Measurements from ENCODE around the gene SYNDIG1L.
"Not testable (repeated sequence)": the region's sequence is repeated elsewhere in the genome, so short reads cannot be mapped to it uniquely, and the experiment has no call there.

SYNDIG1L gene

GRCh38 chr14:74402401-74403251 is 23.4 kb downstream of the SYNDIG1L start:
- no peak for DNase-seq (ENCODE audit: low spot score)

DNA sequence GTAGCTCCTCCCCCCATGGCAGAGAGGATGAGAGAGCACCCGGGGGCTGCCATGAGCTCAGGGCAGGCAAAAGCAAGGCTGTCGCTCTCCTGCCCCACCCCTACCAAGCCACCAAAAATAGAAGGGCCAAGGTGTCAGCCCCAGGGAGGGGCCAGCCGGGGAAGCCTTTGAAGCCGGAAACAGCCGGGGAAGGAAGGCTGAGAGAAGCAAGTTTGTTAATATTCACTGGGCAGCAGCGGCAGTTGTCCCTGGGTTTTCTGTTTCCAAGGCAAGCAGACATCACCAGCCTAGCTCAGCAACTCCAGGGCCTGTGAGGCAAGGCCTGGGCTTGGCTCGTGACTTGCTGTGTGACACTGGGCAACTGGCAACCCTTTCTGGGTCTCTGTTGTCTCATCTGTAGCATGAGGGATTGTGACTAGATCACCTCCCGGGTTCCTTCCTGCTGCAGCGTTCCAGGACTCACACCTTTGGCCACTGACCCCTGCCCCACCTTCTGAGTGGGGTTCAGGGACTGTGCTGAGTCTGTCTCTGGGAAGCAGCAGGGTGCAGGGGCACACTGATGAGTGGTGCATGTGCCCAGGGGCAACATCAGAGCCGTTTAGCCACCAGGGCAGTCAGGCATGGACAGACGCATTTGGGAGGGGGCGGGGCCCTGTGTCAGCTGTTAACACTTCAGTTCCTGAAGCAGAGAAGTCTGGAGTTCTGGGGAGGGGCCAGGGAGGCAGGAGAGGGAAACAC is 24.3 kb downstream of the SYNDIG1L start:
- DNase-seq (ENCODE audit: low spot score), result no peak

- no peak for DNase-seq (ENCODE audit: low spot score)
Observed at GRCh38 chr14:74400919-74401503, 25.0 kb downstream of the SYNDIG1L start.

- DNase-seq (ENCODE audit: low spot score), result peak; percentile 11
Observed at GRCh38 chr14:74400031-74400685, 25.9 kb downstream of the SYNDIG1L start.

DNA sequence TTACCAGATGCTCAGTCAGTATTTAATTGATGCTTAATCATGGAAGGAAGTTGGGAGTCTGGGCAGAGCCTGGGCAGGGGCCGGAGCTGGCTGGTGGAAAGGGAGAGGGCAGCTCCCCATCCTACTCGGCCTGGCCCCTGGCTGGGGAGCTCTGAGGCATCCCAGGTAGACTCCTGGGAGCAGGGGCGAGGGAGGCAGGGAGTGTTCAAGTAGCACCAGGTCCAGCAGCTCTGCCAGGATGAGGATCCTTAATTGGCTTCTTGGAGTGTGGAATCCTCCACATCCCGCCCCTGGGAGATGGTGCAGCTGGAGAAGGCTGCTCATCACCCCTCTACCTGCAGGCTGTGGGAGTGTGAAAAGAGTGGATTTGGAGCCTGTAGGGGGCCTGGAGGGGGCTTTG is 30.9 kb downstream of the SYNDIG1L start:
- no peak for DNase-seq (ENCODE audit: low spot score)

DNA sequence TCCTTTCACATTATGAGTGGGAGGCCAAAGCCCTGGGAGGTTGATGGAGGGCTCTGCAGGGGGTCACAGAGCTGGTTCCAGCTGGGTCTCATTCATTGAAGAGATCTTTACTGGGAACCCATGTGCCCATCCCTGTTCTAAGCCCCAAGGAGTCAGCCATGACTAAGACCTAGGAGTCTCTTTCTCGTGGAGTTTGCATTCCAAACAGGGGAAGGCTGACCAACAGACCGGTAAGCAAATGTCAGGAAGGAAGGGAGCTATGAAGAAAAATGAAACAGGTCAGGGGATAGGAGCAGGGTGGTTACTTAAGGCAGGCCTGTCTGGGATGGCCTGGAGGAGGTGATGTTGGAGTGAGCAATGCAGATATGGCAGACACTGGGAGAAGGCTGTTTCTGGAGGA is 31.5 kb downstream of the SYNDIG1L start:
- no peak for DNase-seq (ENCODE audit: low spot score)

DNA sequence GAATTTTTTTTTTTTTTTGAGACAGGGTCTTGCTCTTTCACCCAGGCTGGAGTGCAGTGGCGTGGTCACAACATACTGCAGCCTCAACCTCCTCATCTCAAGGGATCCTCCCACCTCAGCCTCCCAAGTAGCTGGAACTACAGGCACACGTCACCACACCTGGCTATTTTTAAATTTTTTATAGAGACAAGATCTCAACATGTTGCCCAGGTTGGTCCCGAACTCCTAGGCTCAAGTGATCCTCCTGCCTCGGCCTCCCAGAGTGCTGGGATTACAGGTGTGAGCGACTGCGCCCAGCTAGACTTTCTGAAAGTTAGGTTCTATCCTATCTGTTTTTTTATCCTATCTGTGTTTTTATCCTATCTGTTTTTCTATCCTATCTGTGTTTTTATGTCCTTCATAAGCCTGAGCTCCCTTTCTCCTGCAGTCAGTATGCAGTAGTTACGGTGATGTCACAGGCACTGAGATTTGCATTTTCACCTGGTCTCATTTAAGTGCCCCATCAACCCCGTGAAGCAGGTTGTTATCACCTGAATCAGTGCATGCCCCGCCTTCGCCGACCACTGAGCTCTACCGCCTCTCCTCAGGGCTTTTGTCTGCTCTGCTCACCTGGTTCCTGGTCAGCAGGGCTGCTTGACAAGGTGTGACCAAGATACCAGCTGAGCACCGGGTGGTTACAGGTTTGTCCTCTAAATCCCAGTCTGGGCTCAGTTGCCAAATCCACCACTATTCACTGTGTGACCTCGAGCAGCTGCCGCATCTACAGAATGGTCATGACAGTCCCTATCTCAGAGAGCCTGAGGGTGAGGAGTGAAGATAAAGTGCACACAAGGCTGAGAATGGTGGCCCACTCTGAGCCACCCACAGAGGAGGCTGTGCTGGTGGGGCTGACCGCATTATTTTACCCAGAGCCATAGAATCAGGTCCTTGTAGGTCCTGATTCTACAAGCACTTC is 33.1 kb downstream of the SYNDIG1L start:
- DNase-seq (ENCODE audit: low spot score), result no peak

- no peak for DNase-seq (ENCODE audit: low spot score)
Observed at GRCh38 chr14:74391479-74391878, 34.5 kb downstream of the SYNDIG1L start.

- DNase-seq (ENCODE audit: low spot score), result not testable (repeated sequence)
Observed at GRCh38 chr14:74390505-74390904, 35.5 kb downstream of the SYNDIG1L start.

GRCh38 chr14:74389980-74390379 is 36.0 kb downstream of the SYNDIG1L start:
- no peak for DNase-seq (ENCODE audit: low spot score)

- no peak for DNase-seq (ENCODE audit: low spot score)
Observed at GRCh38 chr14:74382231-74382630, 43.8 kb downstream of the SYNDIG1L start.

DNA sequence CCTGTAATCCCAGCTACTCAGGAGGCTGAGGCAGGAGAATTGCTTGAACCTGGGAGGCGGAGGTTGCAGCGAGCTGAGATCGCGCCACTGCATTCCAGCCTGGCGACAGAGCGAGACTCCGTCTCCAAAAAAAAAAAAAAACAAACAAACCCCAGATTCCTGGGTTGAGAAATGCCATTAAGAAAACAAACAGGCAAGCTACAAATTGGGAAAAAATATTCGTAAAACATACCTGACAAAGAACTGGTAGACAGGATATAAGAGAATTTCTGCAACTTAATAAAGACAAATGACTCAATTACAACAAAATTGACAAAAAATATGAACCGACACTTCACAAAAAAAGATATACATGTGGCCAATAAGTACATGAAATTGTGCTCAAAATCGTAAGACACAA is 44.4 kb downstream of the SYNDIG1L start:
- DNase-seq (ENCODE audit: low spot score), result not testable (repeated sequence)

- DNase-seq (ENCODE audit: low spot score), result no peak
Observed at GRCh38 chr14:74380845-74381244, 45.2 kb downstream of the SYNDIG1L start.

DNA sequence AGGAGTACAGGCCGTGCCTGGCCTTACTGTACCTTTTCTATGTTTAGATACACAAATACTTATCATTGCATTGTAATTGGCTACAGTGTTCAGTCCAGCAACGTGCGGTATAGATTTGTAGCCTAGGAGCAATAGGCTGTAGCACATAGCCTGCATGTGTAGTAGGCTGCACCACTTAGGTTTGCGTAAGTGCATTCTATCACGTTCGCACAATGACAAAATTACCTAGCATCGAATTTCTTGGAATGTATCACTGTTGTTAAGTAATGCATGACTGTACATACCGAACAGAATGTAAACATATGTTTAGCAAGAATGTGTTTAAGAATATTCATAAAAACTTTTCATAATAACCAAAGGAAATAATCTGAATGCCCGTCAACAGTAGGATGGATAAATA is 45.8 kb downstream of the SYNDIG1L start:
- DNase-seq (ENCODE audit: low spot score), result no peak

DNA sequence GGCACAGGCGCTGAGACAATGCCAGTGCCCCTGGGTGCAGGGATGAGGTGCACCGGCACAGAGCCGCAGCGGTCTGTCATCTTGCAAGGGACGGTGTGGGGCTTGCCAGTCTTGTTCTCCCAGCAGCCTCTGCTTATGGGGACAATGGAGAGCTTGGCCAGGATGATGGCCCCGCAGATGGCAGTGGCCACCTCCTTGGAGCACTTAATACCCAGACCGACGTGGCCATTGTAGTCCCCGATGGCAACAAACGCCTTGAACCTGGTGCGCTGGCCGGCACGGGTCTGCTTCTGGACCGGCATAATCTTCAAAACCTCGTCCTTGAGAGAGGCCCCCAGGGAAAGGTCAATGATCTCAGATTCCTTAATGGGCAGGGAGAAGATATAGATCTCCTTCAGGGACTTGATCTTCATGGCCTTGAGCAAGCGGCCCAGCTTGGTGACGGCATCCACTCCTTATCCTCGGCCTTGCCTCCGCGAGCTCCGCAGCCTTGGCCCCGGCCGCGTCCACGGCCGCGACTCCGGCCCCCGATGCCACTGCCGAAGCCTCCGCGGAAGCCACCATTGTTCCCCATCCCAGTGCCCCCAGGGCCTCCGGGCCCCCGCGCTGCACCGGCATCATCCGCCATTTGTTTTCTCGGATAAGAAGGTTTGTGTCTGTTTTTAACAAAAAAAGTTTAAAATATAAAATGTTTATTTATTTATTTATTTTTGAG is 47.9 kb downstream of the SYNDIG1L start:
- DNase-seq (ENCODE audit: low spot score), result no peak

DNA sequence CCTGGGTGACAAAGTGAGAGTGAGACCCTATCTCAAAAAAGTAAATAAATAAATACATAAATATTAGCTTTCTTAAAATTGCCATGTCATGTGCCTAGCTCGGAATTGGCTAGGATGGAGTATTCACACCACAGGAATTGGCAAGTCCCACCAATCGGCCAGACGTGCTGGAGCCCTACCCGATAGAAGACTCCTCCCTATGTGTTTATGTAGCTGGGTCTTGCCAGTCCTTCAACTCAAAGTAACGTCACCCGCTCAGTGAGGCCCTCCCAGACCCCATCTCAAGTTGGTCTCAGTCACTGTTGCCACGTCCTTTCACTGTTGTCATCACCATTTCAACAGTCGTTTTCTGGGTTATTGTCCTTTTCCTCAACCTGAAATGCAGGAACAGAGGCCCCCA is 57.6 kb downstream of the SYNDIG1L start:
- no peak for DNase-seq (ENCODE audit: low spot score)

DNA sequence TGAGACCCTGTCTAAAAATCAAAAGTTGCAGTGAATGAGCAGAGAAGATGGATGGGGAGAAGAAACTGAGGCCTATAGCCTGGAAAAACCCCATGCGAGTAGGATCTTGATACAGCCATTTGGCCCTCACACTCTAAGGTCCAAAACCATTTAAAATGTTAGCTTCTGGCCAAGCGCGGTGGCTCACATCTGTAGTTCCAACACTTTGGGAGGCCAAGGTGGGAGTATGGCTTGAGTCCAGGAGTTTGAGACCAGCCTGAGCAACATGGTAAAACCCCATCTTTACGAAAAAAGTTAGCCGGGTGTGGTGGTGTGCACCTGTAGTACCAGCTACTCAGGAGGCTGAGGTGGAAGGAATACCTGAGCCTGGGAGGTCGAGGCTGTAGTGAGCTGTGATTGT is 58.0 kb downstream of the SYNDIG1L start:
- no peak for DNase-seq (ENCODE audit: low spot score)

DNA sequence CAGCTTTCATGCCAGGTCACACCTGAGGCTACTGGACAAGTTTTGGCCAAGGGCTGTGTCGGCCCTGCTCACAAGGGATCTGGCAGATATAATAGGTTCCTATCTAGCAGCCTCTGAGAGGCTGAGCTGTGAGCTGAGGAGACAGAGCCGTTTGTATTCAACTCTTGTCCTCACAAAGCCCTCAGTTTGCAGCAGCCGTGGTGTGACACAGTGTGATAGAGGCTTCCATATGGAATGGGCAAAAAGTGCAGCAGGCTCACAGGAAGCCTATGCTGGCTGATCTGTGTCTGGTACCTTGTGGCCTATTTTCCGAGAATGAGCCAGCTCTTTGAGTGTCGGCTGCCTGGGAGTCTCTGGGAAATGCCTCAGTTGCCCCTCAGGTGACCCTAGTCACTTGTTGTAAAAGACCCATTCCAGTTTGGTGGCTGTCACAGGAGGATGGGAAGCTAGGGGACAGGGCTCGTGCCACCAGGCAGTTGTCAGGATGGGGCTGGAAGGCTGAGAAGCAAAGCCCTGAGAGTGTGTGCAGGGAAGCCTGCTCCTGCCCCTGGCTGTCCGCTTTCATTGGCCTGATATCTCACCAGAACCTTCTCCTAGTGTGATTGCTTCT is 61.6 kb downstream of the SYNDIG1L start:
- peak; percentile 9 for DNase-seq (ENCODE audit: low spot score)

- peak; percentile 71 for DNase-seq (ENCODE audit: low spot score)
Observed at GRCh38 chr14:74362361-74362915, 63.6 kb downstream of the SYNDIG1L start.

DNA sequence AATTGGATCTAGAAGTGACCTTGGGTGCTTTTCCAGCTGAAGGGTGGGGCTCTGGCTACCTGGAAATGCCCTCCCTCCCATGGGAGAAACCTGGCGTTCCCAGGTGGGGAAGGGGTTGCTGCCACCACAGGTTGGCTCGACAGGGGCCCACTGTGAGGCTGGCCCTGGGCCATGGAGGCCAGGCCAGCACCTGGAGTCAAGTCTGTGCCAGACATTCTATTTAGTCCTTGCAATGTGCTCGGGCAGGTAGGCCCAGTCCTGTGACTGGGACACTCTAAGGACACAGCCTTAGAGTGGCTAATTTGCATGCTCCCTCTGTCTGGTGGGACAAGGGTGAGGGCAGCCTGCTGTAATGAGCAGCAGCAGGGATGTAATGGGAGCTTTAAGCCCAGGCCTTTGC is 65.8 kb downstream of the SYNDIG1L start:
- DNase-seq (ENCODE audit: low spot score), result no peak
